ENCODE results near the gene CFAP100.

The CFAP100 gene

DNA sequence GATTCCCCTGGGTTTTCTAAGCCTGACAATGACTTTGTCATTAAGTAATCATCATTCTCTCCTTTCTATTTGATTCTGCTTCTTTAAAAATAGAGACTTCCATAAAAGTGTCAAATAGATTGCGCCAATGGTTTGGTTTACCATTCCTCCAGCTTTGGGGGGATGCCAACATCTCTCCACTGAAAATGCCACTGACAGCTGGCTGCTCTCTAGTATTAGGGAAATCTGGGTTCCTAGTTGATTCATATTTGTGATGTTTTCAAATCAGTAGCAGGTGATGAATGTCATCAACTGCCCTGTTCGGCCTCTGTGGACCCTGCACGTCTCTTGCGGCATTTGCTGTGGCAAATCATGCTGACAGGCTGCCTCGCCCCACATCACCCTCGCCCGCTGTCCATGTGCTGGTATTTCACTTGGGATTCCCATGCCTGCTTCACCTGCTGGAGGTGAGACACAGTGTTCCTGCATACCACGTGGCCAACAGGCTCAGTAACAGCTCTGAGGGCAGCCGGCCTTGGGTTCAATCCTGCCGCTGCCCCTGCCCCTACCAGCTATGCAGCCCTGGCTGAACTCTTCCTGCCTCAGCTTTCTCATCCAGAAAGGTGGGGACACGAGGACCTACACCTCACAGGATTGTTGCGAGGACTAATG is 52.9 kb downstream of the CFAP100 start:
- DNase-seq (ENCODE audit: low read depth) = no peak
- TF ChIP-seq, protein P1, sequence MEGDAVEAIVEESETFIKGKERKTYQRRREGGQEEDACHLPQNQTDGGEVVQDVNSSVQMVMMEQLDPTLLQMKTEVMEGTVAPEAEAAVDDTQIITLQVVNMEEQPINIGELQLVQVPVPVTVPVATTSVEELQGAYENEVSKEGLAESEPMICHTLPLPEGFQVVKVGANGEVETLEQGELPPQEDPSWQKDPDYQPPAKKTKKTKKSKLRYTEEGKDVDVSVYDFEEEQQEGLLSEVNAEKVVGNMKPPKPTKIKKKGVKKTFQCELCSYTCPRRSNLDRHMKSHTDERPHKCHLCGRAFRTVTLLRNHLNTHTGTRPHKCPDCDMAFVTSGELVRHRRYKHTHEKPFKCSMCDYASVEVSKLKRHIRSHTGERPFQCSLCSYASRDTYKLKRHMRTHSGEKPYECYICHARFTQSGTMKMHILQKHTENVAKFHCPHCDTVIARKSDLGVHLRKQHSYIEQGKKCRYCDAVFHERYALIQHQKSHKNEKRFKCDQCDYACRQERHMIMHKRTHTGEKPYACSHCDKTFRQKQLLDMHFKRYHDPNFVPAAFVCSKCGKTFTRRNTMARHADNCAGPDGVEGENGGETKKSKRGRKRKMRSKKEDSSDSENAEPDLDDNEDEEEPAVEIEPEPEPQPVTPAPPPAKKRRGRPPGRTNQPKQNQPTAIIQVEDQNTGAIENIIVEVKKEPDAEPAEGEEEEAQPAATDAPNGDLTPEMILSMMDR (conservative IDR thresholded peaks at IDR 0.05; ENCODE audit: control insufficient read depth, insufficient read depth, low read depth, low read length) = no peak
- H3K4me3 ChIP-seq (ENCODE audit: control insufficient read depth, low read depth, low read length) = no peak overlapping the region

DNA sequence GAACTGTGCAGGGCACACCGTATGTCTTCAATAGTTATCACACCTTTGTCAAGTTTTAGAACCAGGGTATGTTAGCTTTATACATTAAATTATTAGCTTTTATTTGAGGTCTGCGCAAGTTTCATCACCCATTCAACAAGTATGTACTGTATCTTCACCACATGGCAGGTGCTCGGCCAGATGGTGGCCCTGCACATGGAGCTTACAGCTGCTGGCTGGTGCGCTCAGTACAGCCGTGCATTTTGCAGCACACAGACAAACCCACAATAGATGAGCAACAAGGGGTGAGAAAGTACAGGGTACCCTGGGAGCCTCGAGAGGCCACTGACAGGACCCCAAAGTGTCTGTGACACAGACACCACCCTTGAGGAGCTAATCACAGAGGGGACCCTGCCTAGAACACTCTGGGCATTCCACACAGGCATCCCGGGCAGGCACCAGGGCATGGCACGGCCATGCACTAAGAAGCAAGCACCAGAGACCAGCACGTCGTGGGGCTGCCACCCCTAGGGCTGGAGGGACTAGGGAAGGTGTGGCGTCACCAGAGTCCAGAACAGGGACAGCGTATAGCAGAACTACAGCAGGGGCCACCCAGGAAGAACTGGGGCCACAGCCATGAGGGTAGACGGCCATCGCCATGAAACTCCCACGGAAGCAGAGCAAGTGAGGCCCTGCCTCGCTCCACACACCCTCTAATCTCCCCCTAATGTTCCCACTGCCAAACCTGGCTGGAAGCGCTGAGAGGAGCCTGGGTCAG is 53.6 kb downstream of the CFAP100 start:
- H3K4me3 ChIP-seq (ENCODE audit: control insufficient read depth, low read depth, low read length) = no peak overlapping the region
- TF ChIP-seq, protein P1 (conservative IDR thresholded peaks at IDR 0.05; ENCODE audit: control insufficient read depth, insufficient read depth, low read depth, low read length) = no peak
- DNase-seq (ENCODE audit: low read depth) = no peak

DNA sequence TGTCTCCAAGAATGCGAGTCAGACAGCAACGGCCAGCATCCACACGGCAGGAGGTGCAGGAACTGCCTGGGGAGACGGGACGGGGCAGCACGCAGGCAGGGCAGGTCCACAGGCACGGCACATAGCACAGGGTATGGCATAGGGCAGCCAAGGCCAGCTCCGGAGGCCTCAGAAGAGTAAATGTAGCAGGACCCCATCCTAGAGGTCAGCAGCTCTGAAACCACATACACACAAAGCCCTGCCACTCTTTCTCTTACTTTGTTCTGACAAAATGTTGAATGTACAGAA is 54.1 kb downstream of the CFAP100 start:
- TF ChIP-seq, protein P1 (conservative IDR thresholded peaks at IDR 0.05; ENCODE audit: control insufficient read depth, insufficient read depth, low read depth, low read length) = no peak
- no peak for DNase-seq (ENCODE audit: low read depth)
- no peak overlapping the region for H3K4me3 ChIP-seq (ENCODE audit: control insufficient read depth, low read depth, low read length)

DNA sequence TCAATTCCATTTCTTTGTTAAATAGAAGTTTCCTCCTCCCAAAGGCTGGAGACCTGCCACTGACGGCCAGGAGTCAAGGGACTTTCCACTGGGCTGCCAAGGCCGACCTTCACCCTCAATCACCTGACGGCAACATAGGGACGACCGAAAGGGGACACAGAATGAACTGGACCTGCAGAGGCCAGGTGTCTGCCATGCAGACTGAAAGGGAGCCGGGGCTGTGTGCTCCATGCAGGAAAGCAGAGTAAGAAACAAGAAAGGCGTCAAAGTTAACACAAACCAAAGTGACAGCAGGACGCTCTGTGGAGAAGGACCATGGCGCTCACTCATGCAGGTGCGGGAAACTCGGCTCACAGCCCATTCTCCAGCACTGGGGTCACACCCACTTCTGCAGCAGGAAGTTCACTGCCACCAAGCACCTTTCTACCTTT is 54.9 kb downstream of the CFAP100 start:
- TF ChIP-seq, protein P1 (conservative IDR thresholded peaks at IDR 0.05; ENCODE audit: control insufficient read depth, insufficient read depth, low read depth, low read length) = no peak

DNA sequence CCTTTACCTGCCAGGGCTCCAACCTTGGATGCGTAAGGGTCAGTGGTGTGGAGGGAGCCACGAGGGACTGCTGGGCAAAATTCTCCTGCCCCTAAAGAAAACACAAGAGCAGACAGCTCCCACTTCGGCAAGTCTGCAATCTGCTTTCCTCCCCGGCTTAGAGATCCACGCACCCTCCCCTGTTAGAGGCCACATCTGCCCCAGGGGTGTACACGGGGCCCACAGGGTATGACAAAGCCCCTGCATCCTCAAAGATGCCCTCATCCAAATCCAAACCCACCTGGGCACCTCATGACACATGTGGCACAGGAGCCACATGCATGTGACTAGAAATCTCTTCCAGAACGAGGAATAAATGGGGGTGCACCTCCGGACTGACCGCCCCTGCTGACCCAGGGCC is 55.5 kb downstream of the CFAP100 start:
- TF ChIP-seq, protein P1 (conservative IDR thresholded peaks at IDR 0.05; ENCODE audit: control insufficient read depth, insufficient read depth, low read depth, low read length) = no peak
- DNase-seq (ENCODE audit: low read depth) = no peak
- no peak overlapping the region for H3K4me3 ChIP-seq (ENCODE audit: control insufficient read depth, low read depth, low read length)

More for the DNA sequence above, 54.9 kb downstream of the CFAP100 start:
- DNase-seq (ENCODE audit: low read depth) = no peak
- no peak overlapping the region for H3K4me3 ChIP-seq (ENCODE audit: control insufficient read depth, low read depth, low read length)

DNA sequence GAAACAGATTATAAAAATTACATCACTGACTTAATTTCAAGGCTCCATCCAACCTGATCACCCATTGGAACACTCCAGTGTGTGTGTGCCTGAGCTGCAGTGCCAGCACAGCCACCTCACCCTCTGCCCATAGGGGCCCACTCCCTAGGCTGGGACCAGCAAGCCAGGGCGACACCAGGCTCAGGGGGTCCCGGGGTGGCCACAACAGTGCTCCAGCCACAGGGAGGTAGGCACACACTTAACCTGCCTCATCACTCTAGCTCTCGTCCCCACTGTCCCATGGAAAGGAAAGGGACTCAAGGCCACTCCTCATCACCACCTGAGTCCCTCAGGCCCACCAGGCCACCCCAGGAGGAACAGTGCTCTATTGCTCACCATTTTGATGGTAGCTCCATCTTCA is 56.0 kb downstream of the CFAP100 start:
- DNase-seq (ENCODE audit: low read depth) = no peak
- TF ChIP-seq, protein P1 (conservative IDR thresholded peaks at IDR 0.05; ENCODE audit: control insufficient read depth, insufficient read depth, low read depth, low read length) = no peak
- H3K4me3 ChIP-seq (ENCODE audit: control insufficient read depth, low read depth, low read length) = no peak overlapping the region

All from fibroblast of mammary gland (primary cell).